Fibroblast of lung (primary cell): Measurements from ENCODE around the gene TMEM14A.

Source experiments
- CTCF ChIP-seq, 2 donors: IDR thresholded peaks in 1 of 2; conservative IDR thresholded peaks in 1 of 2; 1 replicate in 1 of 2; 2 replicates in 1 of 2; pipeline ENCODE4 v1.5.1; 2011 to 2012; ENCODE audit warnings: low read length in 2 of 2, control low read depth in 1 of 2, inconsistent platforms in 1 of 2, low read depth in 1 of 2, mild to moderate bottlenecking in 1 of 2
- EZH2 ChIP-seq: IDR thresholded peaks from 2 replicates; pipeline ENCODE4 v1.5.1; 2012; ENCODE audit warnings: low read length, control low read depth, mild to moderate bottlenecking; ENCODE audit errors: missing control alignments

GRCh38 chr6:52693773-52694172, 22.9 kb downstream of the TMEM14A start:
- no peak for TF ChIP-seq CTCF (conservative IDR thresholded peaks at IDR 0.05 in 1 of 2, IDR thresholded peaks at IDR 0.05 in 1 of 2; ENCODE audit: low read depth in 1 of 2, low read length in 2 of 2)
- no peak for TF ChIP-seq EZH2
